ENCODE results near the gene SLC27A4.

Gene SLC27A4

GRCh38 chr9:128362774-128363173 is 22.4 kb downstream of the SLC27A4 start:
- Mint-ChIP-seq H3K27ac (no peak overlapping the region), H3K4me3 (no peak overlapping the region), H3K4me1 (no peaks in the 10 kb centered on the region), H3K27me3 (peaks cover 7% of the 10 kb centered on the region), H3K36me3 (no peaks in the 10 kb centered on the region), H3K9me3 (no peaks in the 10 kb centered on the region)
- ATAC-seq (ENCODE audit: low read depth): no peak
- no peak for DNase-seq (ENCODE audit: low spot score in 2 of 2)

DNA sequence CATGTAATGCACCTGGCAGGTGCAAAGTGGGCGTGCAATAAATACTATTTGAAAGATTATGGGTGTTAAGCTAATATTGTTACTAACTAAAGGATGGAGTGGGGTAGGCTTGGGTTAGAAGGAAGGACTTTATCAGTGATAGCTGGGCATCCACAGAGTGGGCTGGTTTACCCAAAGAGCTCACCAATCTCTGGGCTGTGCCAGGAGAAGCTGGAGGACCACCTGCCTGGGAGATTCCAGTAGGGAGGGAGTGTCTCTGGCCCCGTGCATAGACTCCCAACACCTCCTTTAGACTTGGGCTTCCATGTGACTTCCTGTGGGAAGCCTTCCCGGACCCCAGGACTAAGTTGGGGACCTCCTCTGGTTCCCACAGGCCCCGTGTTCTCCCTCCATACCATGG is 25.2 kb downstream of the SLC27A4 start:
- Mint-ChIP-seq H3K27me3 (peaks cover 7% of the 10 kb centered on the region), H3K36me3 (no peaks in the 10 kb centered on the region), H3K4me1 (peaks cover 3% of the 10 kb centered on the region), H3K27ac (no peak overlapping the region), H3K9me3 (no peaks in the 10 kb centered on the region), H3K4me3 (no peak overlapping the region)
- no peak for DNase-seq (ENCODE audit: low spot score in 2 of 2)
- no peak for ATAC-seq (ENCODE audit: low read depth)

DNA sequence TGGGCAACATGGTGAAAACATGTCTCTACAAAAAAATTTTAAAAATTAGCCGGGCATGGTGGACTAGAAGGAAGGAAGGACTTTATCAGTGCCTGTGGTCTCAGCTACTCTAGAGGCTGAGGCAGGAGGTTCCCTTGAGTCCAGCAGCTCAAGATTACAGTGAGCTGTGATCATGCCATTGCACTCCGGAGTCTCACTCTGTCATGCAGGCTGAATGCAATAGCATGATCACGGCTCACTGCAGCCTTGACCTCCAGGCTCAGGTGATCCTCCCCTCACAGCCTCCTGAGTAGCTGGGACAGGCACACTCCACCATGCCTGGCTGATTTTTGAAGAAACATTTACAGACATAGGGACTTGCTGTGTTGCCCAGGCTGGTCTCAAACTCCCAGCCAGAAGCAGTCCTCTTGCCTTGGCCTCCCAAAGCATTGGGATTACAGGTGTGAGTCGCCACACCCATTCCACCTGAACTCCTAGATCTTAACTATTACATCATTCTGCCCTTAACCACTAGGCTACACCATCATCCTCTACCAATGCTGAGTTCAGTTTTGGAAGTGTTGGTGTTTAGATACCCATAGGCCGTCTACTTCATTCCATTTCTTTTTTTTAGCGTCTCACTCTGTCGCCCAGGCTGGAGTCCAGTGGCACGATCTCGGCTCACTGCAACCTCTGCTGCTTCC is 28.8 kb downstream of the SLC27A4 start:
- Mint-ChIP-seq H3K4me1 (peaks cover 20% of the 10 kb centered on the region), H3K4me3 (no peak overlapping the region), H3K27me3 (peaks cover 7% of the 10 kb centered on the region), H3K9me3 (no peaks in the 10 kb centered on the region), H3K36me3 (no peaks in the 10 kb centered on the region), H3K27ac (no peak overlapping the region)
- DNase-seq (ENCODE audit: low spot score in 2 of 2) (no peak), ATAC-seq (ENCODE audit: low read depth) (no peak)

DNA sequence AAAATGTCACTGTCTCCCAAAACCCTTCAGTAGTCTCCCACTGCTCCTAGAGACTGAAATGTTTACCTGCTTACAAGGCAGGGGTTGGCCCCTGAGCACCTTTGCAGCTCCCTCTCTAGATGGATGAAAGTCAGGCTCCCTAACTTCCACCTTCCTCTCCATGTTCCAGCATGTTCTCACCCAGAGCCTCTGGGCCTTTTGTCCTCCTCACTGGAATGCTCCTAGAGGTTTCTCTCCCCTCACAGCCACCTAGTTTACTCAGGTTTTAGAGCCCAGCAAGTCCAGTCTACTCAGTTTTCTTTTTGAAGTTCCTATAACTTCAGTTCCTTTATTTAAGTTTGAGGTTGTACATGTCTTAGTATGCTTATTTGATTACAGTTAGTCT is 30.0 kb downstream of the SLC27A4 start:
- no peaks in the 10 kb centered on the region for H3K36me3 Mint-ChIP-seq
- no peaks in the 10 kb centered on the region for H3K9me3 Mint-ChIP-seq
- DNase-seq (ENCODE audit: low spot score in 2 of 2) (no peak), ATAC-seq (ENCODE audit: low read depth) (no peak)
- H3K4me3 Mint-ChIP-seq: peak overlapping the region; percentile 99
- H3K27ac Mint-ChIP-seq: peak overlapping the region; percentile 96
- H3K4me1 Mint-ChIP-seq: peaks cover 20% of the 10 kb centered on the region
- peaks cover 5% of the 10 kb centered on the region for H3K27me3 Mint-ChIP-seq

GRCh38 chr9:128370752-128371629 is 30.7 kb downstream of the SLC27A4 start, which contains the start of gene URM1:
URM1 (plus strand) TSS chr9:128371374; CDS start chr9:128371381, 7 bp downstream.
- Mint-ChIP-seq H3K4me1 (peaks cover 20% of the 10 kb centered on the region), H3K9me3 (no peaks in the 10 kb centered on the region), H3K36me3 (peaks cover 2% of the 10 kb centered on the region), H3K27me3 (peaks cover 4% of the 10 kb centered on the region), H3K27ac (peak within 1 kb of the TSS; percentile 96), H3K4me3 (peak within 1 kb of the TSS; percentile 99)
- DNase-seq (ENCODE audit: low spot score in 2 of 2) (peak; percentile 88 to 91), ATAC-seq (ENCODE audit: low read depth) (peak; percentile 93)

GRCh38 chr9:128371630-128372117 is 31.3 kb downstream of the SLC27A4 start:
- ATAC-seq (ENCODE audit: low read depth): no peak
- Mint-ChIP-seq H3K9me3 (no peaks in the 10 kb centered on the region), H3K27ac (peak overlapping the region; percentile 96), H3K4me3 (peak overlapping the region; percentile 99), H3K36me3 (peaks cover 2% of the 10 kb centered on the region), H3K27me3 (peaks cover 4% of the 10 kb centered on the region), H3K4me1 (peaks cover 20% of the 10 kb centered on the region)
- no peak for DNase-seq (ENCODE audit: low spot score in 2 of 2)

GRCh38 chr9:128372188-128372641 is 31.9 kb downstream of the SLC27A4 start:
- Mint-ChIP-seq H3K4me3 (peak overlapping the region; percentile 99), H3K9me3 (no peaks in the 10 kb centered on the region), H3K4me1 (peaks cover 20% of the 10 kb centered on the region), H3K27ac (peak overlapping the region; percentile 96), H3K27me3 (no peaks in the 10 kb centered on the region), H3K36me3 (peaks cover 2% of the 10 kb centered on the region)
- no peak for DNase-seq (ENCODE audit: low spot score in 2 of 2)
- ATAC-seq (ENCODE audit: low read depth): no peak

DNA sequence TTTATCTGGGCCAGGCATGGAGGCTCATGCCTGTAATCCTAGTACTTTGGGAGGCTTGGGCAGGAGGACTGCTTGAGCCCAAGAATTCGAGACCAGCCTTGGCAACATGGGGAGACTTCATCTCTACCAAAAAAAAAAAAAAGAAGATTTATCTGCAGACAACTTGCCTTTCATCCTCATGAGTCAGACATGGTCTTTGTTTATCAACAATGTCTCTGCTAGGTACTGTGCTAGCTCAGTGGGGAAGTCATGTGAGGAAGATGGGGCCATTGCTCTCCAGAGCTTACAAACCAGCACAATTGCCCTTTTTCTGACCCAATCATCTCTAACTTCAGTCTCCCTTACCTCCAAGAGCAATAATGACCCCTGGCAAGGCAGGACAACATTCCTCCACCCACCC is 32.5 kb downstream of the SLC27A4 start:
- H3K36me3 Mint-ChIP-seq: peaks cover 2% of the 10 kb centered on the region
- H3K27ac Mint-ChIP-seq: no peak overlapping the region
- H3K9me3 Mint-ChIP-seq: no peaks in the 10 kb centered on the region
- H3K27me3 Mint-ChIP-seq: no peaks in the 10 kb centered on the region
- peaks cover 20% of the 10 kb centered on the region for H3K4me1 Mint-ChIP-seq
- ATAC-seq (ENCODE audit: low read depth) (no peak), DNase-seq (ENCODE audit: low spot score in 2 of 2) (no peak)
- H3K4me3 Mint-ChIP-seq: peak overlapping the region; percentile 99

GRCh38 chr9:128374221-128374675 is 33.9 kb downstream of the SLC27A4 start:
- Mint-ChIP-seq H3K9me3 (no peaks in the 10 kb centered on the region), H3K36me3 (peaks cover 5% of the 10 kb centered on the region), H3K27ac (no peak overlapping the region)

DNA sequence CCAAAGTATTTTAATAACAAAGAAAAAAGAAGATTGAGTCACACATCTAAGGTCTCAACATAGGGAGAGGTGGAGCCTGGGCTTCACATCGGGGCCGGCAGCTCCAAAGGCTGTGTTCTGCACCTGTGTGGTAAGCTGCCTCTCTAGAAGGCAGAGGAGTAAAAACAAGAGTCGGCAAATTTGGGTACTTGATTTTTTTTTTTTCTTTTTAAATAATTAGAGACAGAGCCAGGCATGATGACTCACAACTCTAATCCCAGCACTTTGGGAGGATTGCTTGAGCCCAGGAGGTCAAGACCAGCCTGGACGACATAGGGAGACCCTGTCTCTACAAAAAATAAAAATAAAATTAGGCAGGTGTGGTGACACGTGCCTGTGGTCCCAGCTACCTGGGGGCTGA is 35.5 kb downstream of the SLC27A4 start:
- peaks cover 15% of the 10 kb centered on the region for H3K4me1 Mint-ChIP-seq
- H3K27ac Mint-ChIP-seq: no peak overlapping the region
- DNase-seq (ENCODE audit: low spot score in 2 of 2): no peak
- no peaks in the 10 kb centered on the region for H3K27me3 Mint-ChIP-seq
- H3K36me3 Mint-ChIP-seq: peaks cover 8% of the 10 kb centered on the region
- H3K9me3 Mint-ChIP-seq: no peaks in the 10 kb centered on the region
- ATAC-seq (ENCODE audit: low read depth): no peak
- no peak overlapping the region for H3K4me3 Mint-ChIP-seq

More at GRCh38 chr9:128374221-128374675, 33.9 kb downstream of the SLC27A4 start:
- ATAC-seq (ENCODE audit: low read depth) (no peak), DNase-seq (ENCODE audit: low spot score in 2 of 2) (no peak)
- Mint-ChIP-seq H3K4me1 (peaks cover 20% of the 10 kb centered on the region), H3K4me3 (no peak overlapping the region), H3K27me3 (no peaks in the 10 kb centered on the region)

GRCh38 chr9:128382261-128382660 is 41.9 kb downstream of the SLC27A4 start:
- ATAC-seq (ENCODE audit: low read depth): no peak
- no peaks in the 10 kb centered on the region for H3K9me3 Mint-ChIP-seq
- no peak overlapping the region for H3K27ac Mint-ChIP-seq
- no peaks in the 10 kb centered on the region for H3K27me3 Mint-ChIP-seq
- peaks cover 4% of the 10 kb centered on the region for H3K4me1 Mint-ChIP-seq
- H3K36me3 Mint-ChIP-seq: peaks cover 27% of the 10 kb centered on the region
- no peak for DNase-seq (ENCODE audit: low spot score in 2 of 2)
- H3K4me3 Mint-ChIP-seq: no peak overlapping the region

DNA sequence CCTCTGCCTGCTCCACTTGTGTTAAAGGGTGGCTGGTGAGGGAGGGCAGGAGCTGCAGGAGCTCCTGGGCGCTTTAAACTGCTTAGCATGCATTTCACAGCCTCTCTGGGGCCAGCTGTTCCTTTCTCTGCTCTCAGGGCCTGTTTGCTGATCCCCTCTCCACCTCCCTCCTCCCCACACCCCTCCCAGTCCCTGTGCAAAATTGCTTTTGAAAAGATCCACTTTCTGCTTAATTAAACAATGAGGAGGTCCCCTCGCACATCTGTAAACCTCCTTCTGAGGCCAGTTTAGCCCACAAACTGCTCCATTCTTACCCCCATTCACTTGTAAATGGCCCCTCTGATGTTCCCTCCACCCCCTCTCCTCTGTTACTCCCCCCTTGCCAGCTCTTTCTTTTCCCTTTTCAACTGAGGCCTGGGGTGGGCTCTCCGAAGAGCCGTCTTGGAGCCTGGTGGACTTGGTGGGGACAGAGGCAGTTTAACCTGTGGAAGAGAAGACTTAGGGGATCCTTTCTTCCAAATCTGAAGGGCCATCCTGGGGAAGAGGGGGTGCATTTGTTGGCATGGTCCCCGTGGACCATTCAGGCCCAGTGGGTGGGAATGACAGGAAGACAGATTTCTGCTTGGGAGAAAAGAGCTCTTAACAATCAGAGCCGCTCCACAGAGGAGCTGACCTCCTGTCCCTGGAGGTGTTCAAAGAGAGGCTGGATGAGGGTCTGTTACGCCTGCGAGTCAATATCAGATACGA is 42.9 kb downstream of the SLC27A4 start:
- H3K4me3 Mint-ChIP-seq: no peak overlapping the region
- ATAC-seq (ENCODE audit: low read depth) (no peak), DNase-seq (ENCODE audit: low spot score in 2 of 2) (no peak)
- no peaks in the 10 kb centered on the region for H3K27me3 Mint-ChIP-seq
- H3K4me1 Mint-ChIP-seq: peaks cover 4% of the 10 kb centered on the region
- H3K9me3 Mint-ChIP-seq: no peaks in the 10 kb centered on the region
- no peak overlapping the region for H3K27ac Mint-ChIP-seq
- H3K36me3 Mint-ChIP-seq: peaks cover 30% of the 10 kb centered on the region

GRCh38 chr9:128383791-128384190 is 43.5 kb downstream of the SLC27A4 start:
- H3K27ac Mint-ChIP-seq: no peak overlapping the region
- H3K9me3 Mint-ChIP-seq: no peaks in the 10 kb centered on the region
- ATAC-seq (ENCODE audit: low read depth): no peak
- no peak for DNase-seq (ENCODE audit: low spot score in 2 of 2)
- H3K4me3 Mint-ChIP-seq: no peak overlapping the region
- peaks cover 4% of the 10 kb centered on the region for H3K4me1 Mint-ChIP-seq
- H3K27me3 Mint-ChIP-seq: no peaks in the 10 kb centered on the region
- peaks cover 28% of the 10 kb centered on the region for H3K36me3 Mint-ChIP-seq

Data from memory B cell (primary cell).